Endothelial cell (in vitro differentiated cells): ENCODE results near the gene PODXL2. TPM values are rescaled to one million over a fixed set of nuclear protein-coding genes. Genes with fewer than 3 reads are reported as not detected.

Experiments used
- DNase-seq: peaks from one replicate; pipeline ENCODE4 v3.0.0; 2021; ENCODE audit warnings: low spot score
- H3K27ac Mint-ChIP-seq: one replicate; pipeline ENCODE4 v1.8.0; 2021; ENCODE audit warnings: mixed read lengths, inconsistent platforms; ENCODE audit not compliant: unreplicated experiment
- H3K27me3 Mint-ChIP-seq: one replicate; pipeline ENCODE4 v1.8.0; 2021; ENCODE audit warnings: mild to moderate bottlenecking, moderate library complexity, mixed read lengths, inconsistent platforms; ENCODE audit not compliant: unreplicated experiment
- H3K36me3 Mint-ChIP-seq: one replicate; pipeline ENCODE4 v1.8.0; 2021; ENCODE audit warnings: mild to moderate bottlenecking, low read depth, mixed read lengths, inconsistent platforms; ENCODE audit not compliant: unreplicated experiment
- H3K4me1 Mint-ChIP-seq: one replicate; pipeline ENCODE4 v1.8.0; 2021; ENCODE audit warnings: mild to moderate bottlenecking, mixed read lengths, inconsistent platforms; ENCODE audit not compliant: unreplicated experiment
- H3K4me3 Mint-ChIP-seq: one replicate; pipeline ENCODE4 v1.8.0; 2021; ENCODE audit warnings: mild to moderate bottlenecking, mixed read lengths, inconsistent platforms; ENCODE audit not compliant: unreplicated experiment
- H3K9me3 Mint-ChIP-seq: one replicate; pipeline ENCODE4 v1.8.0; 2021; ENCODE audit warnings: mixed read lengths, inconsistent platforms; ENCODE audit not compliant: unreplicated experiment
- CTCF ChIP-seq: fragments of 200-600 bp; sonication (generic); IDR thresholded peaks from one replicate; pipeline ENCODE4 v1.5.0; 2021; ENCODE audit warnings: antibody characterized with exemption; ENCODE audit not compliant: unreplicated experiment
- total RNA-seq: library from RNA; stranded (reverse); fragmentation: NEBNext Ultra II Directional; extraction: Animal tissue kit (Norgen Biotek cat#: 25700); gene quantifications from one replicate; pipeline ENCODE4 v1.2.1, GENCODE V29; 2021; ENCODE audit not compliant: unreplicated experiment

Gene PODXL2
- total RNA-seq, 1 donor from 2014 or later = 16.4 TPM

- H3K27me3 Mint-ChIP-seq = peaks cover 14% of the 10 kb centered on the region
- DNase-seq = peak; percentile 5
- H3K4me3 Mint-ChIP-seq = peak overlapping the region; percentile 83
- no peaks in the 10 kb centered on the region for H3K9me3 Mint-ChIP-seq
- no peak overlapping the region for H3K27ac Mint-ChIP-seq
- peaks cover 5% of the 10 kb centered on the region for H3K36me3 Mint-ChIP-seq
- peaks cover 9% of the 10 kb centered on the region for H3K4me1 Mint-ChIP-seq
- no peak for TF ChIP-seq CTCF
These were observed 42.8 kb downstream of the PODXL2 start for GRCh38 chr3:127671523-127672428.

- no peak for TF ChIP-seq CTCF
- Mint-ChIP-seq H3K4me1 (peaks cover 9% of the 10 kb centered on the region), H3K27me3 (peaks cover 13% of the 10 kb centered on the region), H3K36me3 (peaks cover 5% of the 10 kb centered on the region), H3K9me3 (no peaks in the 10 kb centered on the region), H3K27ac (no peak within 1 kb of the TSS), H3K4me3 (peak within 1 kb of the TSS; percentile 83)
- DNase-seq = peak; percentile 66
These were observed 43.6 kb downstream of the PODXL2 start, which contains the start of gene ABTB1 for GRCh38 chr3:127672429-127673190. Gene ABTB1, plus strand, starts transcription at chr3:127672952. Its CDS starts 74 bp downstream, at chr3:127673026.

- Mint-ChIP-seq H3K4me3 (peak overlapping the region; percentile 81), H3K36me3 (peaks cover 5% of the 10 kb centered on the region), H3K9me3 (no peaks in the 10 kb centered on the region), H3K27ac (no peak overlapping the region), H3K4me1 (peaks cover 9% of the 10 kb centered on the region), H3K27me3 (peaks cover 12% of the 10 kb centered on the region)
- no peak for TF ChIP-seq CTCF
- DNase-seq = peak; percentile 30
These were observed 44.5 kb downstream of the PODXL2 start for GRCh38 chr3:127673191-127674100.

- Mint-ChIP-seq H3K4me3 (peak overlapping the region; percentile 81), H3K4me1 (peaks cover 9% of the 10 kb centered on the region), H3K36me3 (peaks cover 5% of the 10 kb centered on the region), H3K9me3 (no peaks in the 10 kb centered on the region), H3K27ac (no peak overlapping the region), H3K27me3 (peaks cover 9% of the 10 kb centered on the region)
- DNase-seq = no peak
- no peak for TF ChIP-seq CTCF
These were observed 45.2 kb downstream of the PODXL2 start for GRCh38 chr3:127674101-127674721.
